Measurements from ENCODE around the gene ZNF687.
A peak's percentile ranks its signal among the peaks of the same experiment; 100 is the strongest.

ZNF687 gene

DNA sequence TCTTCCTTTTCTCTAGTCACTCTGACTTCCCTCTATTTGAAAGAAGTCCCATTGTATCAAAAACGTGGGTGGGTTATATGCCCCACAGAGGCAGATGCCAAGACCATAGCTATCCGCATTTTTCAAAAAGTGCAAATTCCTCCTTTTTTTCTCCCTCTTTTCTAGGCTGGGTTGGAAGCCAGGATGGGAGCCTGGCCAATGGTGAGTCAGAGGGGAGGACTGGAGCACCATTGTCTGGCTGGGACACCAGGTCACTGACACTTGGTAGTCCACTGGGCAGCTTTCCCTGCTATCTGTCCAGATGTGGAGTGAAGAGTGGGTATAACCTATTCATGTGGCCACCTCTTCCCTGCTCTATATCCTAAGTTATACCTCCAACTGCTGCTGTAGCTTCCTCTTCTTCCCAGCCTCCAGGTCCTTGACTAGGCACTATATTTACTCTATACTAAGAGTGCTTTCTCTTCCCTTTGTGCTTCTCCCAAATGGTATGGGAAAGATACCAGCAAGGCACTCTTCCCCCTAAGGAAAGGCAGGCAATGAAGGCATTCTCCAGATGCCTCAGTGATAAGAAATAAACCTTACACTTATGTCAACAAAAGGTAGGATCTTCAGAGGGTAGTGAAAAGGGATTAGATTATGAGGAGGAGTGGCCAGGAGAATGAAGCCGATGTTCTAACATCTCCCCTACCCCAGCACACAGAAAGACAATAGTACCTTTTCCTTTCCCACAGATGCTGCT, 32.2 kb downstream of the ZNF687 start:
- DNase-seq, result peak; percentile 75

DNA sequence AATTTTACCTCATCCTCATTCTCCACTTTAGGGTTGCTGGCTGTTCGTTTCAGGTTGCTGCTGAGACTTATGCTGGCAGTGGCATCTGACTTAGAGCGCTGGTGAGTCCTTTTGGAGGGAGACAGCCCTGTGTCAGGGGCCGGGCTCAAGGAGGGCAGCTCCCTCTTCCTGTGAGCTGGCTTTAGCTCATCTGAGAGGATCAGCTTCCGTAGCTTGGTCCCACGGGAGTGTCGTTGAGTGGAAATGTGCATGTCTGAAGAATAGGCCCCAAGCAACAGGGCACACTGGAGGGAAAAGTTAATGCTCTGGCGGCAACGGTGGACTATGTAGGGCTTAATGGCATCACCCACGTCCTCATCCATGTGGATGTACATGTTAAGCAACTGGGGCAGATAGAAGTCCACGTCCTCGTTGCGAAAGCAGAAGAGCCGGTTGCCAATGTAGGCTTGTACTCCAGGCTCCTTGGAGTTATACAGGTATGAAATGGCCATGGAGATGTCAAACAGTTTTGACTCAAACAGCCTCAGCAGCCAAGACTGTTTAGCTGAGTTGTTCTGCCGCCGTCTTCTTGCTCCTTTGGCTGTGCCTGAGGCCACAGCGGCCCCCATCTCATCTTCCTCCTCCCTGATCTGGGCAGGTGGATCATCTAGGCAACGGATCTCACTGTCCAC, 33.6 kb downstream of the ZNF687 start:
- DNase-seq, result no peak

DNA sequence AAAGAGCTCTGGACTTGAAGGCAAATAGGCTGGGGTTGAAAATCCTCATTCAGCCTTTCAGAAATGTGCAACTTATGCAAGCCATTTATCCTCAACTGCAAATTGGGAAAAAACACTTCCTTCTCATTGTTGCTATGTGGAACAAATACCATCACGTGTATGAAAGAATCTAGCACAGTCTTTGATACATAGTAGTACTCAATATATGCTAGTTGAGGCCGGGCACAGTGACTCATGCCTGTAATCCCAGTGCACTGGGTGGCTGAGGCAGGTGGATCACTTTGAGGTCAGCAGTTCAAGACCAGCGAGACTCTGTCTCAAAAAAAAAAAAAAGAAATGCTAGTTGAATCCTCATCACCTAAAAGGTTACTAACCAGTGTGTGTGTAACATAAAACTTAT, 36.9 kb downstream of the ZNF687 start:
- no peak for DNase-seq

DNA sequence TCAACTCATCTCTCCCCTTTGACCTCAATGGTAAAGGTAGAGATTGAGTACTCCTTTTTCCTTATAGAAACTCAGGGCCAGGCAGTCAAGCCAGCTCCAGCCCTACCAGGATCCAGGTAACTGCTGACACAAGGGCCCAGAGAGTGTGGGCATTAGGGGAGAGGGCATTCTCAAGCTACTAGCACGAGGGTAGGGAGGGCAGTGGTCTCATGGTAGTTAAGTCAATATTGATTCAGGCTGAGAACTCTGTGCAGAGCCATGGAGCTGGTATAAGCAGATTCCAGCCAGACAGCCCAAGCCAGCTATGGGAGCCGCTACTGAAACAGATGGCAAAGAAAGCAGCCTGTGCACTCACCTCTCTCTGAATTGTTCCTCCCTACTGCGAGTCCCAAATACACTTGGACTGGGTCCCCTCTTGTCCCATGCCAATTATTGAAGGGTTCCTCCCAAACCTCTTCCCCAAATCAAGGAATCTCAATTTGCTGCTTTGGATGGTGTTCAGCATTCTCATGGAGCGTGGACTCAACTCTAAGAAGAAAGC, 42.4 kb downstream of the ZNF687 start:
- DNase-seq, result no peak

DNA sequence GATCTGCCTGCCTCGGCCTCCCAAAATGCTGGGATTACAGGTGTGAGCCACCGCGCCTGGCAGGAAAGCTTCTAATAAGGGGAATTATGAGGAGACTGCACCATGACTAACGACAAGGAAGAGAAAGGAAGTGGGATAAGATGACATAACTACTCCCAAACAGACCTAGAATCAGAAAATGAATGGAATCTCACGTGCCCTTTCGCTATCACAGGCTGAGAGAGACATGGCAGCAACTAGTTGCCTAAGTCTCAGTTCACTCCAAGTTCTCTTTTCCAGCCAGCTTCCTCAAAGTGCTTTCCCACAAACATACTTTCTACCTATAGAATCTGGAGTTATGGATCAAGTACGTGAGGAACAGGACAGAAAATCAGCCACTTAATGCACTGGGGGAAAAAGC, 43.1 kb downstream of the ZNF687 start:
- DNase-seq, result no peak

DNA sequence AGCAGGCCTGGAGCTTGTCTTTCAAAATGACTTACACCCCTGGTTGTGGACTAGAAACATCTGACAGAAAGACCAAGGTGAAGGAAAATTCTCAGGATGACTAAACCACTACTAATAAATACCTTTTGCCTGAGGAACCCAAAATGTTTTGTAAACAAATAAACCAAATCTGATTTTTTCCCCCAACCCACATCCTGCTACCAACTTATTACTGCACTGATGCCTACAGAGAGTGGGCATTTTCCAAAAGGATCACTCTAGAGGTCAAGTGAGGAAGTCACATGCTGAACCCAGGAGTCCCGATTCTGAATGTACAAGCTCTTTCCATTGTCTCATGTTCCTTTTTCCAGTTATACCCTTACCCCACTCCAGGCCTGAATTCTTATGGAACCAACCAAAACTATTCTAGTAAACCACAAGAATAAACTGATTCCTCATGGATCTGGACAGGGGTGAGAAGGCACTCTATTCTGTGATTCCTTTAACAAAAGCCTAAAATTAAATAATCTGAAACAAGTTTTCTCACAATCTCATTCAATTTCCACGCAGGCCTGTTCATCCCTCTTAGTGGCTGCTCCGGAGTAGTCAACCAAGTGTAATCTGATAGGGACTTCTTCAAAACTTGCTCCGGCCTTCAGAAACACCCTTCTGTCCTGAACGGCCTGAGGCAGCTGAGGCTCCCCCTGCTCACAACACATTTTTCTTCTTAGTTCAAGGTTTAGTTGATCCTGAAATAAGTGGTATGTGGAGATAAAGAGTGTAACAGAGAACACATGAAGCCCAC, 43.7 kb downstream of the ZNF687 start:
- DNase-seq, result no peak

DNA sequence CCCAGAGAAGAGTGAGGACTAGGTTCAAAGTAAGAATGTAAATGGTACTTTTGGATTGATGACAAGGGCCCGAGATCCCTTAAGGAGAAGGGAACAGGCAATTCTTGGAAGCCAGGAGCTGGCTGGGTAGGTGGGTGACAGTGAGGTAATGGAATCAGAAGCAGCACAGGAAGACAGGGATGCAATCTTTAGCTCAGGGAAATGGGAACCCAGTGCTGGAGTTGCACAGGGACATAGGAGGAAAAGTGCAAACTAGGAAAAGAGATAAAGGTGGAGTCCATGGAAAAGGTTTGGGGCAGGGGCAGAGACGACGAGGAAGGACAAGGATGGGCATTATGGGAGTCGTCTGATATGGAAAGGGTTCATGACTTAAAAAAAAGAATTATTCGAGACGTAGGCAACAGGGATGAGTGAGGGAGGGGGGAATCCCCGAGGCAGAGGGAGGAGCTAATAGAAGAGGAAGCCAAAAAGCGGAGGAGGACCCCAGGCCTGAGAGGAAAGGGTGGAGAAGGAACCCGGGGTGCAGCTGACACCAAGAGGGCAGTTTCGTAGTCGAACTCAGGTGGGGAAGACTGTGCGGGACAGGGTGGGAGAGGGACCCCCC, 44.6 kb downstream of the ZNF687 start:
- DNase-seq, result peak; percentile 42

DNA sequence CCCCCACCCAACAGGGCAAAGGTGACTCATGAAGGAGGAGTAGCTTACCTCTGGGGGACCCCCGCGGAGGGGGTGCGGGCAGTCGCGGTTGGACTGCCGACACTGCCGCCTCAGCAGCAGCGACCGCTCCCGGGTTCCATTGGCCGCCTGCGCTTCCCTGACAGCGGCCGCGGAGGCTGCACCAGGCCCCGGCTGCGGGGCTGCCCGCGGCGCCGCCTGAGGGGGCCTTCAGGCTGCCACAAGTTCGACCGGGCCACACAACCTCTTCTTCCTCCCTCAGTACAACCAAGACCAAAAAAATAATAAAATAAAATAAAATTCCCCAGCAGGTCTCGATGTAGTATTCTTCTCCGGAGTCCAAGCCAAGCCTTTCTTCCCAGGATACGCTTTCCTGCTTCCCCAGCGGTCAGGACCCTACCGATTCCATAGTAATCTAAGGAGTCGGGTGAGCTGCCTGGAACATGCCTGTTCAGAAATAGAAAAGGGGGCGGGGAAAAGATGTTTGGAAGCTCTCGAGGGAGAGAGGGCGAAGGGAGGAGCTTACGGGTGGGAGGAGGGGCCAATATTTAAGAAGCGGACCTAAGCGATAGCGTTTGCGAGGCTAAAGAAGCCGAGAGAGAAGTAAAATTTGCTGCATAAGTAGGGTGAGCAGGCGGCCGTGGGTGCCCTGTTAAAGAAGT, 45.3 kb downstream of the ZNF687 start, which contains the start of gene PI4KB:
TSS of gene PI4KB (minus strand) at position 194 of the 680 bp plus-strand sequence. CDS start 10,935 bp downstream, outside the sequence.
- DNase-seq, result peak; percentile 99

DNA sequence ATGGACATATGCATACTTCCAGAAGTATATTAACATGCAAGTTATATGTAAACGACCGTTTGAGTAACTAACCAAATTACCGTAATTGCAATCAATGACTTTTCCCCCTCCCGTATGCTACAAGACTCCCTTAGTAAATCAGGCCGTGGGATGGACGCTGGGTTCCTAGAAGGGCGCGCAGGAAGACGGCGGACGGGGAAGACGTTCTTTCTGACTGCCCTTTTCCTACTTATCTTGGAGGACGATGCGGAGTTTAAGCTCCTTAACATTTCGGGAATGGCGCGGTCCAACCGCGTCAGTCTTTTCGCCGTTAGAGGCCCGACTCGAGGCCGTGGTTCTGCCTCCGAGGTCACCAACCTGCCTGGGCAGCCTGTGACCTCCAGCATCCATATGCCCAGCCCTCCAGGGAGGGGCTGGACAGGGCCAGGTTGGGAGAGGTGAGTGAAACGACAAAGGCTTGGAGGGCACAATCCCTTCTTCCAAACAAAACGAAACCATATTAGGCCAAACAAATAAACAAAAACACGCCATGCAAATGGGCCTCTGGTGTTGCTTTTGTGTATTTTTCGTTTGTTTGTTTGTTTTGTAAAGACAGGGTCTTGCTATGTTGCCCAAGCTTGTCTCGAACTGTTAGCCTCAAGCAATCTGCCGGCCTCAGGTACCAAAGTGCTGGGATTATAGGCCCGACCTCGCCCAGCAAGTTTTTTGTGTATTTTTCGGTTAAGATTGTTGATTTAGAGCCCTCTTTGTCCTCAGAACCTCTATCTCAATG, 46.0 kb downstream of the ZNF687 start:
- DNase-seq, result no peak

DNA sequence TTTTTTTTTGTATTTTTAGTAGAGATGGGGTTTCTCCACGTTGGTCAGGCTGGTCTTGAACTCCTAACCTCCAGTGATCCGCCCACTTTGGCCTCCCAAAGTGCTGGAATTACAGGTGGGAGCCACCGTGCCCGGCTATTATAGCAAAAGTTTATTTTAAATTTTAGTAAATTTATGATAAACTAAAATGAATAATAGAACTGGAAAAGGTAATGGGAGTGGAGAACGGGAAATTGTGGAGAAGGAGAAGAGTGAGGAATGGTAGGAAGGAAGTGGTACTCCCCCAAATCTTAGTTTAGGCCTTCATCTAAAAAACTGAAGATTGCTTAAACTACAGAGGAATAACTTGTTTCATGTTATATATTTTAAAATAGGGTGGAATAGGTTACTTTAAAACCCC, 52.7 kb downstream of the ZNF687 start:
- DNase-seq, result no peak

DNA sequence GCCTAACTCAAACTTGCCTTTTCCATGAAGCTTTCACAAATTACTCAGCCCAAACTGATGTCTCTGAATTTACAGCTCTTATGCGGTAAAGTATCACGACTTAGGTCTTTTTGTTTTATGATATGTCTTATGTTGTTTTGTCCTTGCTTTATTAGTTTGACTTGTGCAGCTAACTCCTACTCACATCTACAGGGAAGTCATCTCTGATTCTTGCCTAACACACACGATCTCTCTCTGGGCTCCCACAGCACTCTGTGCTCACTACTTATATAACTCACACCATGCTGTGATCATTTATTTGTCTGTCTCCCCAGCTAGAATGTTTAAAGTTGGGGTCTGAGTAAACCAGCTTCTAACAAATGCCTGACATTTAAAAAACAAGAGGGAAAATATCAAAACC, 54.5 kb downstream of the ZNF687 start:
- DNase-seq, result no peak

DNA sequence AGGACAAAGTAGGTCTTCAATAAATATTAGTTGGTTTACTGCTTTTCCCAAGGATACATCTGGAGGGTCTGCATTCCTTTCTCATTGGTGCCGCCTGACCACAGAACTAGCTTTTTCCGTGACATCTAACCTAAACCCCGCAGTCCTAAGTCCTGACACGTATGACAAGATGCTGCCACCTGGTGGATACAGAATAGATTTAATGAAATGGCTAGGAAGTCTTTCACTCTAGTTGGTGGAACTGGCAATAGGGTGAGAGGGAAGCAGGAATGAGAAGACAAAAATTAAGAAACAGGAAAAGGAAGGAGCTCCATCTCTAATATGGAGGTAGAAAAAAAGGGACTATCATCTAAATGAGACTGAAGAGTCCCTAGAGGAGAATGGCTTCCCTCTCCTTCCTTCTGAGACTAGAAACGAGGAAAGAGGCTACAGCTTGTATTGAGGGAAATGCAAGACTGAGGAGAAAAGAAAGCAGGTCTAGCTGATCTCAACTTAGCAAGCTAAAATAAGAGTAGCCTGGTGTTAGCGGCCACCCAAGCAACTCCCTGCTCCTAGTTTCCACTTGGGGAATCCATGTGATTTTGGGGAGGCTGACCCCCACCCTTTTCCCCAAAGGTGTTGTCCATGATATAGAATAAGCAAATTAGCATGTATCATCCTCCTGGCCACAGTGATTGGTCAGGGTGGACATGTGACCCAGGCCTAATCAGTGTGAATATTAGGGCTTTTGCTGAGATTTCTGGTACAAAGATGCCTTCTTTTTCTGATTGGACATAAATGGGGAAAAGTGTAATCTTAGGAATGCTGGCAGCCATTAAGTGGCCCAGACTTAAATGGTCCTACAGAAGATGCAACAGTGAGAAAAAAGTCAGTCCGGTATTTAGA, 59.0 kb downstream of the ZNF687 start:
- DNase-seq, result peak; percentile 86
